ENCODE data around the gene CCDC88B. TPM values are rescaled to one million over a fixed set of nuclear protein-coding genes. Genes with fewer than 3 reads are reported as not detected.

Gene CCDC88B
- total and polyA plus RNA-seq, 5 donors from 2014 or later, result 7.4 to 144 (median 10.2) TPM

GRCh38 chr11:64303109-64304031 lies 36.6 kb upstream of the CCDC88B start:
- Mint-ChIP-seq H3K9me3 (no peaks in the 10 kb centered on the region), H3K4me1 (peaks cover 6 to 51% (median 22%) of the 10 kb centered on the region in 4 donors), H3K4me3 (peak overlapping the region in 3 of 4 donors; percentile 75 to 98 (median 96)), H3K27me3 (peaks cover 38% of the 10 kb centered on the region), H3K27ac (peak overlapping the region in 1 of 3 donors; percentile 46), H3K36me3 (no peaks in the 10 kb centered on the region)
- Histone ChIP-seq H3K9me3 (ENCODE audit: control insufficient read depth in 2 of 2, low read length in 2 of 2) (no peaks in the 10 kb centered on the region), H3K36me3 (ENCODE audit: control insufficient read depth, insufficient read depth, low read length) (no peaks in the 10 kb centered on the region), H3K4me1 (ENCODE audit: control insufficient read depth, insufficient read depth, low read length, poor library complexity, severe bottlenecking) (peaks cover 50% of the 10 kb centered on the region), H3K4me3 (ENCODE audit: low read depth, low read length) (no peak overlapping the region), H3K27me3 (ENCODE audit: control insufficient read depth, insufficient read depth, low read length) (peaks cover 3% of the 10 kb centered on the region), H3K27ac (ENCODE audit: insufficient read depth, low read length, poor library complexity, severe bottlenecking) (peak overlapping the region; percentile 94)
- no peak for DNase-seq
- no peak for ATAC-seq (ENCODE audit: low read depth in 2 of 2)

- ATAC-seq (ENCODE audit: low read depth in 2 of 2) (no peak), DNase-seq (no peak)
- Mint-ChIP-seq H3K4me1 (peaks cover 6 to 48% (median 22%) of the 10 kb centered on the region in 4 donors), H3K27ac (peak overlapping the region in 2 of 3 donors; percentile 95 to 98), H3K36me3 (no peaks in the 10 kb centered on the region), H3K9me3 (no peaks in the 10 kb centered on the region), H3K27me3 (peaks cover 32% of the 10 kb centered on the region), H3K4me3 (peak overlapping the region in 3 of 4 donors; percentile 94 to 98 (median 96))
- Histone ChIP-seq H3K27ac (ENCODE audit: insufficient read depth, low read length, poor library complexity, severe bottlenecking) (peak overlapping the region; percentile 94), H3K4me1 (ENCODE audit: control insufficient read depth, insufficient read depth, low read length, poor library complexity, severe bottlenecking) (peaks cover 49% of the 10 kb centered on the region), H3K9me3 (ENCODE audit: control insufficient read depth in 2 of 2, low read length in 2 of 2) (no peaks in the 10 kb centered on the region), H3K27me3 (ENCODE audit: control insufficient read depth, insufficient read depth, low read length) (peaks cover 3% of the 10 kb centered on the region), H3K36me3 (ENCODE audit: control insufficient read depth, insufficient read depth, low read length) (no peaks in the 10 kb centered on the region), H3K4me3 (ENCODE audit: low read depth, low read length) (peak overlapping the region; percentile 76)
Measured at GRCh38 chr11:64304032-64304315, 36.0 kb upstream of the CCDC88B start.

GRCh38 chr11:64304316-64305072 lies 35.5 kb upstream of the CCDC88B start:
- Mint-ChIP-seq H3K4me1 (peaks cover 6 to 47% (median 21%) of the 10 kb centered on the region in 4 donors), H3K27ac (peak overlapping the region; percentile 95 to 98 (median 96)), H3K4me3 (peak overlapping the region; percentile 94 to 98 (median 96)), H3K9me3 (no peaks in the 10 kb centered on the region), H3K27me3 (peaks cover 27% of the 10 kb centered on the region), H3K36me3 (no peaks in the 10 kb centered on the region)
- H3K27me3 ChIP-seq (ENCODE audit: control insufficient read depth, insufficient read depth, low read length), result peaks cover 3% of the 10 kb centered on the region
- peak overlapping the region; percentile 76 for H3K4me3 ChIP-seq (ENCODE audit: low read depth, low read length)
- no peaks in the 10 kb centered on the region for H3K9me3 ChIP-seq (ENCODE audit: control insufficient read depth in 2 of 2, low read length in 2 of 2)
- DNase-seq, result peak; percentile 81 to 94 (median 86)
- H3K36me3 ChIP-seq (ENCODE audit: control insufficient read depth, insufficient read depth, low read length), result no peaks in the 10 kb centered on the region
- ATAC-seq (ENCODE audit: low read depth in 2 of 2), result peak; percentile 33 to 39
- H3K27ac ChIP-seq (ENCODE audit: insufficient read depth, low read length, poor library complexity, severe bottlenecking), result peak overlapping the region; percentile 94
- H3K4me1 ChIP-seq (ENCODE audit: control insufficient read depth, insufficient read depth, low read length, poor library complexity, severe bottlenecking), result peaks cover 44% of the 10 kb centered on the region

GRCh38 chr11:64305075-64305690 lies 34.8 kb upstream of the CCDC88B start, which contains the start of gene ESRRA:
Gene ESRRA (plus strand): TSS chr11:64305524. CDS start chr11:64307180, 1,656 bp downstream.
- peak within 1 kb of the TSS; percentile 94 for H3K27ac ChIP-seq (ENCODE audit: insufficient read depth, low read length, poor library complexity, severe bottlenecking)
- H3K4me1 ChIP-seq (ENCODE audit: control insufficient read depth, insufficient read depth, low read length, poor library complexity, severe bottlenecking), result peaks cover 37% of the 10 kb centered on the region
- H3K9me3 Mint-ChIP-seq, result no peaks in the 10 kb centered on the region
- H3K4me3 Mint-ChIP-seq, result peak within 1 kb of the TSS; percentile 95 to 99 (median 97)
- no peaks in the 10 kb centered on the region for H3K9me3 ChIP-seq (ENCODE audit: control insufficient read depth in 2 of 2, low read length in 2 of 2)
- peaks cover 6 to 44% (median 18%) of the 10 kb centered on the region in 4 donors for H3K4me1 Mint-ChIP-seq
- peak within 1 kb of the TSS; percentile 96 to 98 (median 96) for H3K27ac Mint-ChIP-seq
- peak within 1 kb of the TSS; percentile 77 for H3K4me3 ChIP-seq (ENCODE audit: low read depth, low read length)
- ATAC-seq (ENCODE audit: low read depth in 2 of 2) (peak; percentile 75 to 78), DNase-seq (peak; percentile 98 to 99 (median 99))
- peaks cover 20% of the 10 kb centered on the region for H3K27me3 Mint-ChIP-seq
- H3K27me3 ChIP-seq (ENCODE audit: control insufficient read depth, insufficient read depth, low read length), result peaks cover 3% of the 10 kb centered on the region
- H3K36me3 Mint-ChIP-seq, result no peaks in the 10 kb centered on the region
- no peaks in the 10 kb centered on the region for H3K36me3 ChIP-seq (ENCODE audit: control insufficient read depth, insufficient read depth, low read length)

GRCh38 chr11:64305691-64306562 lies 34.1 kb upstream of the CCDC88B start:
- ATAC-seq (ENCODE audit: low read depth in 2 of 2) (peak; percentile 6), DNase-seq (peak; percentile 62 to 80 (median 72))
- Histone ChIP-seq H3K9me3 (ENCODE audit: control insufficient read depth in 2 of 2, low read length in 2 of 2) (no peaks in the 10 kb centered on the region), H3K36me3 (ENCODE audit: control insufficient read depth, insufficient read depth, low read length) (no peaks in the 10 kb centered on the region), H3K4me1 (ENCODE audit: control insufficient read depth, insufficient read depth, low read length, poor library complexity, severe bottlenecking) (peaks cover 30% of the 10 kb centered on the region), H3K27ac (ENCODE audit: insufficient read depth, low read length, poor library complexity, severe bottlenecking) (peak overlapping the region; percentile 79), H3K4me3 (ENCODE audit: low read depth, low read length) (peak overlapping the region; percentile 77), H3K27me3 (ENCODE audit: control insufficient read depth, insufficient read depth, low read length) (no peaks in the 10 kb centered on the region)
- peak overlapping the region; percentile 88 to 96 (median 95) for H3K27ac Mint-ChIP-seq
- peaks cover 13% of the 10 kb centered on the region for H3K27me3 Mint-ChIP-seq
- peaks cover 7 to 39% (median 16%) of the 10 kb centered on the region in 4 donors for H3K4me1 Mint-ChIP-seq
- H3K36me3 Mint-ChIP-seq, result no peaks in the 10 kb centered on the region
- H3K9me3 Mint-ChIP-seq, result no peaks in the 10 kb centered on the region
- H3K4me3 Mint-ChIP-seq, result peak overlapping the region; percentile 95 to 99 (median 97)

GRCh38 chr11:64306563-64306875 lies 33.5 kb upstream of the CCDC88B start:
- H3K4me1 Mint-ChIP-seq, result peaks cover 8 to 40% (median 14%) of the 10 kb centered on the region in 4 donors
- Histone ChIP-seq H3K4me1 (ENCODE audit: control insufficient read depth, insufficient read depth, low read length, poor library complexity, severe bottlenecking) (peaks cover 26% of the 10 kb centered on the region), H3K36me3 (ENCODE audit: control insufficient read depth, insufficient read depth, low read length) (no peaks in the 10 kb centered on the region), H3K27ac (ENCODE audit: insufficient read depth, low read length, poor library complexity, severe bottlenecking) (peak overlapping the region; percentile 79), H3K4me3 (ENCODE audit: low read depth, low read length) (peak overlapping the region; percentile 77), H3K9me3 (ENCODE audit: control insufficient read depth in 2 of 2, low read length in 2 of 2) (no peaks in the 10 kb centered on the region), H3K27me3 (ENCODE audit: control insufficient read depth, insufficient read depth, low read length) (no peaks in the 10 kb centered on the region)
- DNase-seq (no peak), ATAC-seq (ENCODE audit: low read depth in 2 of 2) (no peak)
- peak overlapping the region in 2 of 3 donors; percentile 95 to 96 for H3K27ac Mint-ChIP-seq
- H3K36me3 Mint-ChIP-seq, result no peaks in the 10 kb centered on the region
- H3K9me3 Mint-ChIP-seq, result no peaks in the 10 kb centered on the region
- H3K4me3 Mint-ChIP-seq, result peak overlapping the region; percentile 95 to 99 (median 97)
- peaks cover 9% of the 10 kb centered on the region for H3K27me3 Mint-ChIP-seq
